PC-9 (cell line): Measurements from ENCODE around the gene SORBS2.
A peak's percentile ranks its signal among the peaks of the same experiment; 100 is the strongest.

ENCODE experiments used
- EZH2 ChIP-seq: fragments of 200-600 bp; sonication (generic); IDR thresholded peaks from 2 replicates; pipeline ENCODE4 v1.8.0; 2017; ENCODE audit warnings: antibody characterized with exemption, low read depth
- TF ChIP-seq, protein P1 (sequence below): fragments of 200-600 bp; sonication (generic); conservative IDR thresholded peaks from 2 replicates; pipeline ENCODE4 v1.6.1; 2017; ENCODE audit warnings: mixed run types, antibody characterized with exemption, mild to moderate bottlenecking, moderate library complexity

DNA sequence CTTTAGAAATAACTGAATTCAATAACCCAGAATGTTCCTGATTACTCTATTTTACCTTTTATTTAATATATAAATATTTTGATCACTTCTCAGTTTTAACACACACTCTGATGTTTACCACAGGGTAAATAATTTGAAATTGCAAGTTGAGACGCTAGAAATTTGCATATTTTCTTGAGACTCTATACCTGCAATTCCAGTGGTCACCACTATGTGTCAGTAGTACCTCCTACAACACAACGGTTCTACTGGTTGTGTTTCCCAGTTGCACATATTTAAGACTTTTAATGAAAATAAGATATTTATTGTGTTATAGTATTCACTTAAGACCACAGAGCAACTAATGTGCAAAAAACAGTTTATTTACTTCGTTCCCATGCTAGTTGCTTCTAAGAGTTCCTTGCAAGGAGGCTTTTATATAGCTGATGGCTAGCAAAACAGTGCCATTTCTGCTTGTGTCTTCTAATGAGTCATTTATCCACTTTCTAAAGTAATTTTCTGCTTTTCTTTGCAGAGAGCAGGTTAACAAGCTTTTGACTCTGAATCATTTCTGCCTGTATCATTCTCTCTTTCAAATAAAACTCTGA is 177.8 kb downstream of the SORBS2 start:
- TF ChIP-seq, protein P1, sequence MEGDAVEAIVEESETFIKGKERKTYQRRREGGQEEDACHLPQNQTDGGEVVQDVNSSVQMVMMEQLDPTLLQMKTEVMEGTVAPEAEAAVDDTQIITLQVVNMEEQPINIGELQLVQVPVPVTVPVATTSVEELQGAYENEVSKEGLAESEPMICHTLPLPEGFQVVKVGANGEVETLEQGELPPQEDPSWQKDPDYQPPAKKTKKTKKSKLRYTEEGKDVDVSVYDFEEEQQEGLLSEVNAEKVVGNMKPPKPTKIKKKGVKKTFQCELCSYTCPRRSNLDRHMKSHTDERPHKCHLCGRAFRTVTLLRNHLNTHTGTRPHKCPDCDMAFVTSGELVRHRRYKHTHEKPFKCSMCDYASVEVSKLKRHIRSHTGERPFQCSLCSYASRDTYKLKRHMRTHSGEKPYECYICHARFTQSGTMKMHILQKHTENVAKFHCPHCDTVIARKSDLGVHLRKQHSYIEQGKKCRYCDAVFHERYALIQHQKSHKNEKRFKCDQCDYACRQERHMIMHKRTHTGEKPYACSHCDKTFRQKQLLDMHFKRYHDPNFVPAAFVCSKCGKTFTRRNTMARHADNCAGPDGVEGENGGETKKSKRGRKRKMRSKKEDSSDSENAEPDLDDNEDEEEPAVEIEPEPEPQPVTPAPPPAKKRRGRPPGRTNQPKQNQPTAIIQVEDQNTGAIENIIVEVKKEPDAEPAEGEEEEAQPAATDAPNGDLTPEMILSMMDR: peak; percentile 65
- no peak for TF ChIP-seq EZH2
